Mesenchymal stem cell (in vitro differentiated cells and primary cell): ENCODE data around the gene FSTL4.

Experiments used
- DNase-seq: peaks from one replicate; pipeline ENCODE4 v3.0.0-alpha.2; 2013
- H2AFZ ChIP-seq: one replicate; pipeline ENCODE4 v1.6.1; 2013; ENCODE audit warnings: low read depth, mild to moderate bottlenecking, control low read depth, inconsistent platforms, low read length, moderate library complexity
- H2AK5ac ChIP-seq: 2 replicates; pipeline ENCODE4 v1.6.1; 2013; ENCODE audit warnings: low read length, moderate library complexity, mild to moderate bottlenecking, inconsistent platforms; ENCODE audit not compliant: severe bottlenecking
- H2BK120ac ChIP-seq: one replicate; pipeline ENCODE4 v1.6.1; 2013; ENCODE audit warnings: low read depth, mild to moderate bottlenecking, inconsistent platforms, low read length, moderate library complexity
- H2BK12ac ChIP-seq, 2 experiments: one replicate each; pipeline ENCODE4 v1.6.1; 2013; ENCODE audit warnings: inconsistent platforms in 2 of 2, low read length in 2 of 2, mild to moderate bottlenecking in 2 of 2, moderate library complexity in 2 of 2, control low read depth in 1 of 2
- H2BK15ac ChIP-seq: one replicate; pipeline ENCODE4 v1.6.1; 2013; ENCODE audit warnings: mild to moderate bottlenecking, low read depth, inconsistent platforms; ENCODE audit not compliant: poor library complexity, severe bottlenecking
- H2BK5ac ChIP-seq: 2 replicates; pipeline ENCODE4 v1.6.1; 2013; ENCODE audit warnings: low read depth, mild to moderate bottlenecking, low read length, control low read depth, inconsistent platforms; ENCODE audit not compliant: poor library complexity, severe bottlenecking
- H3K14ac ChIP-seq, 2 experiments: one replicate each; pipeline ENCODE4 v1.6.1; 2013; ENCODE audit warnings: inconsistent platforms in 2 of 2, low read length in 2 of 2, control low read depth in 1 of 2, mild to moderate bottlenecking in 1 of 2, moderate library complexity in 1 of 2
- H3K18ac ChIP-seq, 2 experiments: one replicate each; pipeline ENCODE4 v1.6.1; 2013; ENCODE audit warnings: inconsistent platforms in 2 of 2, low read length in 2 of 2, control low read depth in 1 of 2, low read depth in 1 of 2, mild to moderate bottlenecking in 1 of 2
- H3K23ac ChIP-seq, 2 experiments: one replicate each; pipeline ENCODE4 v1.6.1; 2013; ENCODE audit warnings: inconsistent platforms in 2 of 2, low read length in 2 of 2, mild to moderate bottlenecking in 2 of 2, moderate library complexity in 2 of 2, control low read depth in 1 of 2
- H3K27ac ChIP-seq: 2 replicates; pipeline ENCODE4 v1.5.1; 2013; ENCODE audit warnings: mild to moderate bottlenecking, moderate library complexity, low read length, control low read depth, inconsistent platforms; ENCODE audit not compliant: poor library complexity, severe bottlenecking
- H3K27me3 ChIP-seq, 2 experiments: 2 replicates each; pipeline versions ENCODE4 v1.6.1 to v1.7.0; 2013; ENCODE audit warnings: low read length in 2 of 2, mild to moderate bottlenecking in 2 of 2, moderate library complexity in 2 of 2, control low read depth in 1 of 2, inconsistent platforms in 1 of 2; ENCODE audit not compliant: control insufficient read depth in 1 of 2, insufficient read depth in 1 of 2
- H3K36me3 ChIP-seq, 2 experiments: 2 replicates each; pipeline versions ENCODE4 v1.6.1 to v1.7.0; 2013; ENCODE audit warnings: low read length in 2 of 2, control low read depth in 1 of 2, inconsistent platforms in 1 of 2, low read depth in 1 of 2, mild to moderate bottlenecking in 1 of 2; ENCODE audit not compliant: insufficient read depth in 2 of 2, control insufficient read depth in 1 of 2
- H3K4ac ChIP-seq, 2 experiments: one replicate each; pipeline ENCODE4 v1.6.1; 2013; ENCODE audit warnings: inconsistent platforms in 2 of 2, low read length in 2 of 2, mild to moderate bottlenecking in 2 of 2, moderate library complexity in 2 of 2, control low read depth in 1 of 2, low read depth in 1 of 2
- H3K4me1 ChIP-seq: 2 replicates; pipeline ENCODE4 v1.6.1; 2013; ENCODE audit warnings: low read depth, low read length, control low read depth; ENCODE audit not compliant: control insufficient read depth, insufficient read depth
- H3K4me2 ChIP-seq: 2 replicates; pipeline ENCODE4 v1.6.1; 2013; ENCODE audit warnings: low read length, mild to moderate bottlenecking, inconsistent platforms; ENCODE audit not compliant: poor library complexity, severe bottlenecking
- H3K4me3 ChIP-seq, 2 experiments: 2 replicates each; pipeline versions ENCODE4 v1.5.1 to v1.7.0; 2013; ENCODE audit warnings: low read length in 2 of 2, mild to moderate bottlenecking in 2 of 2, control low read depth in 1 of 2, low read depth in 1 of 2; ENCODE audit not compliant: insufficient read depth in 1 of 2
- H3K79me1 ChIP-seq: replicated peaks from 2 replicates; pipeline ENCODE4 v1.6.1; 2013; ENCODE audit warnings: mild to moderate bottlenecking, control low read depth, low read length, inconsistent platforms; ENCODE audit not compliant: poor library complexity, severe bottlenecking
- H3K9ac ChIP-seq: 2 replicates; pipeline ENCODE4 v1.7.0; 2013; ENCODE audit warnings: mild to moderate bottlenecking, low read length, moderate library complexity
- H3K9me3 ChIP-seq: 2 replicates; pipeline ENCODE4 v1.7.0; 2013; ENCODE audit warnings: mild to moderate bottlenecking, low read length; ENCODE audit not compliant: control insufficient read depth
- H4K8ac ChIP-seq: one replicate; pipeline ENCODE4 v1.6.1; 2013; ENCODE audit warnings: inconsistent platforms, mild to moderate bottlenecking, low read length, moderate library complexity
- H4K91ac ChIP-seq: one replicate; pipeline ENCODE4 v1.6.1; 2013; ENCODE audit warnings: mild to moderate bottlenecking, low read length, inconsistent platforms
- WGBS: methylation state at CpG from one replicate; pipeline ENCODE4 v1.1.7; 2013; ENCODE audit warnings: mixed read lengths; 5-methylcytosine and 5-hydroxymethylcytosine counted together

Gene FSTL4

GRCh38 chr5:133450286-133450685 is 162.1 kb downstream of the FSTL4 start:
- 80% methylated on average over 8 of the region's 8 CpGs for whole genome bisulfite sequencing
- Histone ChIP-seq H3K4me2 (no peak overlapping the region), H4K8ac (no peak overlapping the region), H2BK120ac (no peak overlapping the region), H3K18ac (no peak overlapping the region), H3K27me3 (peaks cover 14 to 65% of the 10 kb centered on the region in 2 experiments), H2AK5ac (no peak overlapping the region), H2BK12ac (no peak overlapping the region), H3K27ac (no peak overlapping the region), H3K4me3 (no peak overlapping the region), H3K14ac (no peak overlapping the region), H4K91ac (no peak overlapping the region), H3K23ac (no peak overlapping the region), H2AFZ (no peak overlapping the region), H2BK5ac (no peak overlapping the region), H3K4ac (no peak overlapping the region), H3K4me1 (no peaks in the 10 kb centered on the region), H2BK15ac (no peak overlapping the region), H3K9me3 (no peaks in the 10 kb centered on the region), H3K36me3 (no peaks in the 10 kb centered on the region), H3K79me1 (no peaks in the 10 kb centered on the region), H3K9ac (no peak overlapping the region)
- no peak for DNase-seq

DNA sequence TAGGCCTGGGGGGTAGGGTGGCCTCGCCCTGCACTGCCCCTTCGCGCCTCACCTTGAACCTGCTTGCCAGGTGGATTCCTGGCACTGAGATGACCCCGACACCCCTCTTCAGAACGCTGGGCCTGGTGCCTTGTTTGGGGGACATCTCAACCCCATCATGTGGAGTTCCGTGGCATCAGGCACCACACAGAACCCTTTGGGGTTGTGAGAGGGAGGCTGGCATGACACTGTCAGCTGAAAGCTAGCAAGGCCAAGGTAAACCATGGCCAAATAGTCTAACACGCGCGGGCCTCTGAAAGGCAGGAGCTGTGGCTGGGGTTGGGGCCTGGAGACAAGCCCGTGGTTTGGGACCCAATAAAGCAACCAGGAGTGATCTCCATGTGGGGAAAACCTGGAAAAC is 163.2 kb downstream of the FSTL4 start:
- Histone ChIP-seq H3K27ac (no peak overlapping the region), H3K27me3 (peaks cover 10 to 65% of the 10 kb centered on the region in 2 experiments), H3K79me1 (no peaks in the 10 kb centered on the region), H3K9ac (no peak overlapping the region), H3K9me3 (no peaks in the 10 kb centered on the region), H3K36me3 (no peaks in the 10 kb centered on the region), H2AFZ (no peak overlapping the region), H3K4ac (no peak overlapping the region), H4K91ac (no peak overlapping the region), H3K4me3 (no peak overlapping the region), H3K18ac (no peak overlapping the region), H2BK120ac (no peak overlapping the region), H4K8ac (no peak overlapping the region), H2AK5ac (no peak overlapping the region), H2BK15ac (no peak overlapping the region), H2BK5ac (no peak overlapping the region), H2BK12ac (no peak overlapping the region), H3K4me2 (no peak overlapping the region), H3K4me1 (no peaks in the 10 kb centered on the region), H3K14ac (no peak overlapping the region), H3K23ac (no peak overlapping the region)
- DNase-seq: no peak
- WGBS: 87% methylated on average over 10 of the region's 10 CpGs

DNA sequence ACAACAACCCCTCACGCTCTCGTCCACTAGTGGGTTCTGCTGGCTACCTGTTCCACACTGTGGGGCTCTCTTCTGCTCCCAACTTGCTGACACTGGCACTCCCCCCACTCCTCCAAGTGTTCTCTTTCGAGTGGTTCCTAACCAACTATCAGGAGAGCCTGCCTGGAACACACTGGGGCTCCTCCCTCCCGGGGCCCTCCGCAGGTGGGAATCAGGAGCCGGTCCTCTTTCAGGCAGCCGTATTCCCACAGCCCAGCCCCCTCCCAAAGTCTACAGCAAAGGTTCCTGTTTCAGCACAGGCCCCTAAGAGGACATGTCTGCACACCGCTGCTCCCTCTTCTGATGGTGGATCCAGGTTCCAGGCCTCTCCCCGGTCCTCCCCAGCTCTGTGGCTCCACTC is 165.9 kb downstream of the FSTL4 start:
- WGBS: 60% methylated on average over 8 of the region's 9 CpGs

GRCh38 chr5:133445744-133446143 is 166.6 kb downstream of the FSTL4 start:
- no CpG with 5 or more reads among the region's 1 CpG for WGBS
- Histone ChIP-seq H4K8ac (no peak overlapping the region), H3K4me1 (no peaks in the 10 kb centered on the region), H2BK120ac (no peak overlapping the region), H3K27me3 (peaks cover 7 to 40% of the 10 kb centered on the region in 2 experiments), H3K4ac (no peak overlapping the region), H3K18ac (no peak overlapping the region), H2BK5ac (no peak overlapping the region), H2AK5ac (no peak overlapping the region), H3K4me3 (no peak overlapping the region), H4K91ac (no peak overlapping the region), H3K23ac (no peak overlapping the region), H3K9me3 (no peaks in the 10 kb centered on the region), H2AFZ (no peak overlapping the region), H3K4me2 (no peak overlapping the region), H2BK12ac (no peak overlapping the region), H3K14ac (no peak overlapping the region), H3K9ac (no peak overlapping the region), H2BK15ac (no peak overlapping the region), H3K79me1 (no peaks in the 10 kb centered on the region), H3K36me3 (no peaks in the 10 kb centered on the region), H3K27ac (no peak overlapping the region)
- DNase-seq: no peak

More for the DNA sequence above, 165.9 kb downstream of the FSTL4 start:
- H2AK5ac ChIP-seq: no peak overlapping the region
- H3K79me1 ChIP-seq: no peaks in the 10 kb centered on the region
- no peaks in the 10 kb centered on the region for H3K4me1 ChIP-seq
- no peak overlapping the region for H3K4me3 ChIP-seq
- H2AFZ ChIP-seq: no peak overlapping the region
- H3K4ac ChIP-seq: no peak overlapping the region
- H3K27me3 ChIP-seq: peaks cover 3 to 46% of the 10 kb centered on the region in 2 experiments
- H2BK120ac ChIP-seq: no peak overlapping the region
- no peak overlapping the region for H4K8ac ChIP-seq
- H3K4me2 ChIP-seq: no peak overlapping the region
- no peak overlapping the region for H3K14ac ChIP-seq
- H3K18ac ChIP-seq: no peak overlapping the region
- H2BK12ac ChIP-seq: no peak overlapping the region
- H3K9me3 ChIP-seq: no peaks in the 10 kb centered on the region
- H2BK15ac ChIP-seq: no peak overlapping the region
- no peak for DNase-seq
- no peak overlapping the region for H3K9ac ChIP-seq
- no peak overlapping the region for H3K23ac ChIP-seq
- no peak overlapping the region for H2BK5ac ChIP-seq
- H3K36me3 ChIP-seq: no peaks in the 10 kb centered on the region
- no peak overlapping the region for H4K91ac ChIP-seq
- H3K27ac ChIP-seq: no peak overlapping the region
